Measurements from ENCODE around the gene MYH9.

The MYH9 gene

DNA sequence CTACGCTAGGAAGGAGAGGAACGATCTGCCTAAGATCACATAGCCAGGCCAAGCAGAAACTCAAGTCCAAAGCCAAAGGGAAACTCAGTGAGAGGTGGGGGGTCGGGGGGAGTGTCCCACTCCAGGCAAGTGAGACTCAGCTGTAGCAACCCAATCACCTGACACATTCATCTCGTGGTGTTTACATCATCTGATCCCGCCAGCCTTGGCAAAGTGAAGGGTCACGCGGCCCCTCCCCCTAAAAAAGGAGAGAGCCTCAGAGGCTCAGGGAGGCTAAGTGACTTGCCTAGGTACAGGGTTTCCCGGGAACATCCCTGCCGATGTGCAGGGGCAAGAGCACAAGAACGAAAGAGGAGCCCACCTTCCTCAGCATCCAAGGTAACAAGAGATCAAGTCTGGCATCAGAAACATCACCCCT is 21.5 kb downstream of the MYH9 start:
- DNase-seq = no peak

DNA sequence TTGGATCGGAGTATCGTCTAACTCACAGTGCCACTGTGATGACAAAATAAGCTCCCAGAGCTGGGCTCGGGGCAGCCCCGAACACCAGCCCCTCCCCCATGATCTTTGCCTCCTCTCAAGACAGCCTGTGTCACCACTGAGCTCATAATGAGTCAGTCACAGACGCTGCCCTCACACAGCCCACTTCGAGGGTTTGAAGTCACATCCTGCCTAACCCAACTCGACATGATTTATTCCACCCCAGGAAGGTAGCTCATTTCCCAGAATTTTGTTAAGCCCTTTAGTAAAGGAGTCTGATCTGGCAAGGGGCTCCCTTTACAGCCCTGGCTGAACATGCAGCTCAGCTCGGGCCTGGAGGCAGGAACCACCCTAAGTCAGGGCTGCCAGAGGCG is 22.8 kb downstream of the MYH9 start:
- no peak for DNase-seq

DNA sequence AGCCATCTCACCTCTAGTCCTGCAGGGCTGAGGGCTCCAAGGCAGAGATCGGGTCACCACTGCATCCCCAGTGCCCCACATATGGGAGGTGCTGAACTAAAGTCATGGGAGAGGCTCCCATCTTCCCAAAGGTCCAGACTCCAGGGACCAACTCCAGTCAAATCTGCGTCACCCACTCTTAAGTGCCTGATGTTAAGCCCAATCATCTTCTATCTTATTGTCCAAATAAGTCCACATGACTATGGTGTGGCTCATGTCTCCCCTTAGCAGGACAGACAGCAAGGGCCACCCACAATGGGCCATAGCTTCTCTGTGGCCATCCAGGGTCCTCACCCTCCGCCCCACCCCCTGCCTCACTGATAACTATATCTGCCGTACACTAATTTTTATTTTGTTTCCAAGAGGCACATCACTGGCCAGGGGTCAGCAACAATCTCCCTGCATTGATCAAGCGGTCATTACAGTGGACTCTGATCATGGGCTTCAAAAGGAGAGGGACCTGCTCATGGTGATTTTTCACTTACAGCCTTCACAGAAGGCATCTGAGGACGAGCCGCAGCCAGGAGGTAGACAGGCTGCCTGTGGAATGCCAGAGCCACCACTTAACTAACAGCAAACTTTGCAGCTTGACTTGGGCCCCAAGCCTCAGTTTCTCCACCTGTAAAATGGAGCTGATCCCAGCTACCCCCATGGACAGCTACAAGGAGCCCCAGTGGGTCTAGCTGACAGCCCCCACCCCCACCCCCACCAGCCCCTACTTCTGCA is 23.3 kb downstream of the MYH9 start:
- no peak for DNase-seq

DNA sequence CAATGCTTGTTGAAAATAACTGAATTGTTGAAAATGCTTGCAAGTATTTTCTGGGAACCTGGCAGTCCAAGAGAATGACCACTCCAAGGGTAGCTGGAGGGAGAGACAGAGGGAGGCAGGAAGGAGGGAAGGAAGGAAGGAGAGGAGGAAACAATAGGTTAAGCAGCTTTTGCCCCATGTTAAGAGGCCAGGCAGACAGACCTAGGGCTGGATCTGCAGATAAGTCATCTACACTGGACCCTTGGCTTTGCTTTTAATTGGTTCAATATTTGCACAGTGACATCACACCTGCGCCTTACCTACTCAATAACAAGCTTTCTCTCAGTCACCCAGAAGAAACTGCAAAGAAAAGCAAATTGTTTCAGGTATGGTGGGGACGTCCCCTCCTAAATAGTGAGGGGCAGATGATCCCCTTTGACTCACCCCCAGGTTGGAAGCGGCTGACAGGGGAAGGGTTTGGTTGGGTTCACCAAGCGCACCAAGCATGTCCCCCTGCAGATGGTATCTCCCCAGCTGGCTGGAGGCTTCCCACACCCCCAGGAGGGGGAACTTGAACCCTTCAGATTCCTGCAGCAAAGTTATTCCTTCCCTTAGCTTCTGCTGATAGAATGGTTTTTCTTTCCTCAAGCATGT is 24.3 kb downstream of the MYH9 start:
- no peak for DNase-seq

DNA sequence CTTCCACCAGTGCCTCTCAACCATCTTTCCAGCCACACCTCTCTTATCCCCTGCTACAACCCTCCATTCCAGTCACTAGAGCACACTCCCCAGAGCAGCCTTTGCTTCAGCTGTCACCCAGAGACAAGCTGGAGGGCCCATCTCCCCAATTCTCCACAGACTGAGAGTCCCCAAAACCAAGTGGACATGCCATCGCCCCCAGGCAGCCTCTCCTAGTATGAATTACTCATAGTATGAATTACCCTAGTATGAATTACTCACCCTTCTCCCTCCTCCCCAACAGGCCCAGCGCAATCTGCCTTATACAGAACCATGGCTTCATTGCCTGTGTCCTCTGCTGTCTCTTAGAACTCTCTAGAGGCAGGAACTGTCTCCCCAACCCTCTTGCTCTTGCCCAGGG is 24.8 kb downstream of the MYH9 start:
- DNase-seq = no peak

DNA sequence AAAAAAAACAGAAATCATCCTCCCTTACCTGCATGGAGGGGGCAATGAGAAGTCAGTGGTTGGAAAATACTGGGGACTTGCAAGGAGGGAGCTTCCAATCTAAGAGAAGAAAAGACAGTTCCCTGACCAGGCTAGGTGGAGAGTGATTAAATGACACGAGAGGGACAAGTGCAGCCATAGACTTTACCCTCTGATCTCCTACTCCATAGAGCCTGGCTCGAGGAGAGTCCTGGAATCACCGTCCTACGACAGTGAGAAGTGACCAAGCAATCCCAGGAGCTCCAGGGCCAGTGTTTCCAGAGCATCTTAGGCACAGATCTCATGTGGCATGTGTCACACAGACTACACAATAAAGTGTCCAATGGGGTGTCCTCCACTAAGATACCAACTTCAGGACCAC is 25.7 kb downstream of the MYH9 start:
- DNase-seq = no peak

DNA sequence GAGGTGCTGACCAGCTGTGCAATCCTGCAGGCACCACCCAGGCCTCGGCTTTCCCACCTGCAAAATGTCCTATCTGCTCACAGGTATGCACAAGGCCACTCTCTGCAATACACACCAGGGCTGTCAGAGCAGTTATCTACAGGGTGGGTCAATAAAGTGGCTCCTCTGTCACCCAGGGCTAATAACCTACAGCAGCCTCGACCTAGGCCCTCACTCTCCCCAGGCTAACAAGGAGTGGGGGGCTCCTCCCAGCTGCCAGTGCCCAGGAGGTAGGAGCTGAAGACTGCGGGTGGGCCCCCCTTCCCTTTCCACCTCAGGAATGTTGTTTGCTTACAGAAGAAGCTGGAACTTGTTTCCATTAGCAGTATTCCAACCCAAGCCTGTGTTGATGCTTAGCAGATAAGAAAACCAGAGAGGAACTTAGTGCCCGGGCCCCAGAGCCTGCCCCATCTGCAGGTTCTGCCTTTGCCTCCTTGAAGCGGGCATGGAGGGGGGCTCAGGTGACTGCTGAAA is 26.8 kb downstream of the MYH9 start:
- DNase-seq = no peak

DNA sequence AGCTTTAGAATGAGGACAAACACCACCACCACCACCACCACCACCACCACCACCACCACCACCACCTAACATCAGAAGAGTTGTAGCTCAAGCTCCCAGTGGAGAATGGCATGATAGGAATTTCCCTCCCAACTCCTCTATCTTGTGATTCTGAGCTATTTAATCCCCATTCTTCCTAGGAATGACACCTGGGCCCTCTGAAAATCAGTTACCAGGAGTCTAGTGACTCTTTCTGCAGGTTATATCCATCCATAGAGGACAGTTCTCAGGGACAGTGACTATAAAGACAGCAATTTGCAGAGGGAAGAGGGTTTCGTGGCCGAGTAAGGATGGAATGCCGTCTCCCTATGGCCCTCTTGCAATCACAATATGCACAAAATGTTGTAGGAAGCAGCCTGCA is 27.8 kb downstream of the MYH9 start:
- DNase-seq = no peak

DNA sequence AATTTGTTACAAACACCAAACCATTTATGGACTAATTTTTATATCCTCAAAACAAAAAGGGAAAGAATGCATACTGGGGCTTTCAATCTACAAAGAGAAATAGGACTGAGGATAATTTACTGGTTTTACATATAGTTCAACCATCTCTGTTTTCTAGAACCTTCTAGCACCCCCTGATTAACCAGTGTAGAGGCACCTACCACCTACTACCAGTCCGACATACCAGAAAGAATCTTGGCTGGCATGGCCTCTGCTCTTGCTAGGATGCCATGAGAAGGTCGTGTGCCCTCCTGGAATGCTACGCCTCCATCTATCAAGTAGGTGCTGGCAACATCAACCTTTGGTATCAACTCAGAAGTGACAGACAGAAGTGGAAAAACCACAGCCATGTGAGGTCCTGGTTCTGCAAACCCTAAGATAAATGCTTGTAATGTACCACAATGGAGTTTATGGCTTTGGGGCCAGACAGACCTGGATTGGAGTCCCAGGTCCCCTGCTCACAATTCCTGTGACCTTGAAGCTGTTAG is 28.2 kb downstream of the MYH9 start:
- DNase-seq = no peak

DNA sequence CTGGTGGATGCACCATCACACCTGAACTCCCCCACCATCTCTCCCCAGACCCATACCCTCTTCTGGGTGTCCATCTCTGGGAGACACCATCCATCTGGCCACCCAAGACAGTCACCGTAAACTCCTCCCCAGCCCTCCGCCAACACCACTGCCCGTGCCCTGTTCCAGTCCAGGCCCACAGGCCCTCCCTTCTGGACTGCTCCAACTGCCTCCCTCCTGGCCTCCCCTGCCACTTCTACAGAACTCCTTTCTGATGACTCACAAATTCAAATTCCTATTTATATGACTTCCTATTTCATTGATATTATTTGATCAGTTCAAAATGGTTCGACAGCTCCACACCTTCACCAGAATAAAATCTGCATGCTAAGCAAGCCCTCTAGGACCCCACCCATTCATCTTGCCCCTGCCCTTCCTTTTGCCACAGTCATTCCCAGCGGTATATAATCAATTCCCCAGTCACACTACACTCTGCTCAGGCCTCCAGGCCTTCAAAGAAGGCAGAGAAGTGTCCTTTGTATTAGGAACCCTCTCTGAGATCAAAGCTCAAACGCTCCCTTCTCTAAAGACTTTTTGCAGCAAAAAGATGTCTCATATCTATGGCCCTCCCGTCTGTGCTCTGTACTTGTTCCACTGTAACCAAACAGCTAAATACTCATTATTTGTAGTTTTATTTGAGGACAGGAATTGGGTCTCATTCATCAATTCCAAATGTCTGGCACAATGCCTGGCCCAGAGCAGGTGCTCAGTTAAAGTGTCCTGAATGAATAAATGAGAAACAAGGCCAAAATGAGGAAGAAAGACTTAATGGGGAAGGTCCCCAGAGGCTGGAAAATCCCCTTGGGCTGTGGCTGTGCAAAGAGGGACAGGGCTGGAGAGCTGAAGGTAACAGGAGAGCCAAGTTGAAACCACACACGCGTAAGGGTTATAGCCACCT is 29.0 kb downstream of the MYH9 start:
- DNase-seq = no peak

DNA sequence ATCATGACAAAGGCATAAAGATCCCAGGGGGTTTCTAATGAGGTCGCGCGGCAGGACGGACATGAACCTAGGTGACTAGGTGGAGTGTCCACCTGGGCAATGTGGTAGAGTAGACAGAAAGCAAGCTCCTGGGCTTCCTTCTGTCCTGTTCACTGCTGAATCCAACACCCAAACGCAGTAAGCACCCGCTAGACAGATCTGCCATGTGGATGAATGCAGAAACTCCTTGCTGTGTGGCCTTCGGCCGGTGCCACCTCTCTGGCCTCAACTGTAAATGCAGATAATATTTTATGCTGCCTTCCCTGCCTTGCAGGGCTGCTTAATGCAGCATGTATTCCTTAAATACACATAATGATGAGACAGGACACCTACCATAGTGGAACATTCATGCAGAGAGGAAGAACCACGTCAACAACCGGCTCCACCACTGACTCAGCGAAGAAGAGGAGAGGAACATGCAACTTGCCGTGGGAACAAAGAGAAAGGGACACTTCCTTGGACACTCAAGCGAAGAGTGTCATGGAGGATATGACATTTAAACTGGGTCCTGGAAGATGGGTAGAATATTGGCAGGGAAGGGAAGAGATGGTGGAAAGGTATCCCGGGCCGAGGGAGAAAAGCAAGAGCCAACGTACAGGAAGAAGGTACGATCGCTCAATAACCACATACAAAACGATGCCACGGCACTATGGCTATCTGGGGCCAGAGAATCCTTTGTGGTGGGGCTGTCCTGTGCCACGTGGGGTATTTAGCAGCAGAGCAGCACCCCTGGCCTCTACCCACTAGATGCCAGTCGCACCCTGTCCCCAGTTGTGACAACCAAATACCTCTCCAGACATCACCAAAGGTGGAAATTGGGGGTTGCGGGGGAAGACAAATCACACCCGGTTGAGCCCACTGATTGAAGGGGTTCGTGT is 30.8 kb downstream of the MYH9 start:
- DNase-seq = no peak

DNA sequence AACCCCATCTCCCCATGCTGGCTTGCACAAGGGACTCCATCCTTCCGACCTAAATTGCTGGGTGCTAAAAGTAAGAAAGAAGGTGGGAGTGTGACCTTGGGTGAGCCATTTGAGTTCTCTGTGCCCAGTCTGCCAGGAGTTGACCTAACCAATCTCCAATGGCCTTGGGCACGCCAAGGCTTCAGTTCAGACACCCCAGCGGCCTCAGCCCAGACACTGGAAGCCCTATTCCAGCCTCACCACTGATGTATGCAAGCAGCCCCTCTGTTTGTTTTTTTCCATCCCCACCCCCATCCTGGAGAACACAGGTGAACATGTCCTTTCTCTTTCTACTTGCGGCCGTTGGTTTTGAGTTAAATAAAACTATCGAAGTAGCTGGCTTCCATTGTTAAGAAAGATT is 31.9 kb downstream of the MYH9 start:
- no peak for DNase-seq

DNA sequence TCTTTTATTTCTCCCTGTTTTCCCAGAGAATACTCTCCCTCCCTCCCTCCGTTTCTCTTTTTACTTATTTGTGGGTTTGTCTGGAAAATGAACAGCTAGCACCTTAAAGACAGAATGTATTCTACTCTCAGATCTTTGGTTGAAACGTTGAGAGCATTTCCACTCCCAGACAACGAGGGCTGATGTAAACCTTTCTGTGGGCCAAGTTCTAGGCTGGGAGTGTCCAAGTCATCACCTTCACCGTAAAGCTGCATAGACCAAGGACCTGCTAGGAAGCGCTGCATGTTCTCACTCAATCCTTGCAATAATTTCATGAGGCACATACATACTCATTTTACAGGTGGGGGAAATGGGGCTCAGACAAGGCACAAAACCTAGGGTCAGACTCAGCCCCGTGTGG is 32.4 kb downstream of the MYH9 start:
- no peak for DNase-seq

DNA sequence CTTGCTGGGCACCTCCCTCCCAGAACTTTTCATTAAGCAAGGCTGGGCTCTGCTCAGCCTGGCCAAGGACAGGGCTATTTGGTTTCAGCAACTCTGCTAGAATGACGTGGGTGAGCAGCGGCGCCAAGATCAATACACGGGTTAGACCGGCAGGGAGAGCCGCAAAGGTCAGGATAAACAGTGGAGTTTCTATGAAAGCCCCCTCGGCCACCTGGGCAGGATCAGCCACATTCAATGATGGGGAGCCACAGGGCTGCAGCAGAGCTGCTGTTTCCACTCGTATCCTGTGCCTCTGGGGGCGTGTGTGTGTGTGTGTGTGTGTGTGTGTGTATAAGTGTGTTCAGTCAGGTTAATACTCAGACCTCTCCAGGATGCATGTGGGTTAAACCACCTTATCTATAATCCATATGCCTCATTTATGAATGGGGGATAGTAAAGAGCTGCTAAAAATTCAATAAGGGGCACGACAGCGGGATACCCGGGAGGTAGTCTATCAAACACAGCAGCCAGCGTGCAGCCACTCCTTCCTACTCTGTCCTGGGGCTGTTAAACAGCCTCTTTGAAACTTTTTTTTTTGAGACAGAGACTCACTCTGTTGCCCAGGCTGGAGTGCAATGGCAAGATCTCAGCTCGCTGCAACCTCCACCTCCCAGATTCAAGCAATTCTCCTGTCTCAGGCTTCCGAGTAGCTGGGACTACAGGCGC is 34.8 kb downstream of the MYH9 start:
- no peak for DNase-seq

DNA sequence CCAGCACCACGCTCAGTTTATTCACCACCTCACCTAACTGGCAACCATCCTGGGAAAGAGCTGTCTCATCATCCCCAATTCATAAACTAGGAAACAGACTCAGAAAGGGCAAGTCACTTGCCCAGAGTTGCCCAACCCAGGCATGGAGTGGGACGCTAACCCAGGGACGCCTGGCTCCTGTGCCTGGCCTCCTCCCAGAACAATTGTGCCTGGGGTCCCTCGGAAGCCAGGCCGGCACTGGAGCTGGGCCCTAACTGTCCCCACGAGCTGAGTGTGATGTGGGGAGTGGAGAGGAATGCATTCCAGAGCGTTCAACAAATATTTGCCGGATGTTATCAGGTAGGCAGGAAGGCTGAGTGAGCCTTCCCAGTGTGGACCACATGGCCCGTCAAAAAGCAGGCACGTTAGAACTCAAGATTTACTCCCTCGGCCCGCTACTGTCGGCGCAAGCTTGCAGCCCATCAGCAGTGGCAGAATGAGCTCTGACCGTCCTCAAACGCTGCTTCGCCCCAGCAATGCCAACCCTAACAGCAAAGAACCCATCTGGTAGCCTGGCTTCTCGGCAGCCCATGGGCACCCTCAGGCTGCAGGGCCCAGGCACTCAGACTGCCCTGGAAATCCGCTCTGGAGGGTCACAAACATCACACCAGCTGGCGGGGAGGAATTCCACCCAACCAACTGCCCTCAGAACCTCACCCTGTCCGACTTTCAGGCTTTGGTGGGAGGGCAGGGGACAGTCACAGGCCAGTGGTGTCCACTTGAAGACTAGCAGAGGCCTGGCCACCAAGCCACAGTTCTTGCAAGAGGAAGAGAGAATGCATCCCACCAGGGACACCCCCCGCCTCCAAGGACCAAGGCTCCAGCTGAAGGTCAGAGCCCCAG is 35.6 kb downstream of the MYH9 start:
- no peak for DNase-seq

DNA sequence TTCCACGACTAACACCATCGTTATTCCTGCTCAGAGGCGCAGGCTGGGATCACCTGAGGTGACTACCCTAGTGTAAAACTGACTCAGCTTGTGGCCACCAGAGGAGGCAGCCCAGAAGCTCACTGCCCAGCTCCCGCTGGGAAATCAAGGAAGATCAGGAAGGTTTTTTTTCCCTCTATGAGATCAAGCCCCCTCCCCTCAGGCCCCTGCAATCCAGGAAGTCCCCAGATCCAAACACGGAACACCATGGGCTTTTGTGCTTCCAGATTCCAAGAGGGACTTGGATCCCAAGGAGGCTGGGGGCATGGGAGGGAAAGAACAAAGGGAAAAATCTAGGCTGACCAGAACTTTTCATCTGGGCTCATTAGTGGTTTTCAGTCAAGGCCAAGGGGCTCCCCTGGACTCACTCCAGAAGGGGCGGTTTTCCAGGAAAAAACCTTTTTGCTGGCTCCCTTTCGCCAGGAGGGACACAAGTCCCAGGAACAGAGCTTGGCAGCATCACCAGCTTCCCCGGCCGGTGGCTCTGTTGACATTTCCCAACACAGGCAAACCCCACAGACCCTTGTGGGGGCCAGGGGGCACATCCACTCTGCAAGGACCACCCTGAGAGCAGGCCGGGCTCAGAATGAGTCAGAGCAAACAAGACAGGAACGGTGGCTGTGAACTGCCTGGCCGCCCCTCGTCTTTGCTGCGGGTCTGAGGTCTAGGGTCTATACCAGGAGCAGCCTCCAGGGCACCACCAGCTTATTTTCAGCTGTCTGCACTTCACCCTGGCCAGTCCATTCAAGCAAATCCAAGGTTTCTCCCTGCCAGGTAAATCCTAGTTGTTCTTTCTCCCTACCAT is 36.8 kb downstream of the MYH9 start:
- DNase-seq = no peak

DNA sequence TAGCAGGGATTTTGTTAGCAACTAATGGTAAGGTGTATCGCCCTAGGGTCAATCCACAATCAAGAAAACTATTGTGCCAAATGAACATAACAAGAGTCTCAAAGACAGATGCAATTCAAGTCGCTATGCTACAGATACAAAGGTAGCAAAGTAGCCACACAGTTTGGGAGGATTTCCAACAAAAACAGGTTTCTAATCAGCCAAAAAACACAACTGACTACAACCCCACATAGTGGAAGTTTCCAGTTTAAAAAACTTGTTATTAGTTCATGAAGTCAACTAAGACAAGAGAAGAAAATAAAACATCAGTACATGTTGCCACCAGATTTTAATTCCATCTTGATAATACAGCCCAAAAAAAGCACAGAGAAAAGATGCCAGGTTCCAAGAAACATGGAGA is 38.0 kb downstream of the MYH9 start:
- no peak for DNase-seq

DNA sequence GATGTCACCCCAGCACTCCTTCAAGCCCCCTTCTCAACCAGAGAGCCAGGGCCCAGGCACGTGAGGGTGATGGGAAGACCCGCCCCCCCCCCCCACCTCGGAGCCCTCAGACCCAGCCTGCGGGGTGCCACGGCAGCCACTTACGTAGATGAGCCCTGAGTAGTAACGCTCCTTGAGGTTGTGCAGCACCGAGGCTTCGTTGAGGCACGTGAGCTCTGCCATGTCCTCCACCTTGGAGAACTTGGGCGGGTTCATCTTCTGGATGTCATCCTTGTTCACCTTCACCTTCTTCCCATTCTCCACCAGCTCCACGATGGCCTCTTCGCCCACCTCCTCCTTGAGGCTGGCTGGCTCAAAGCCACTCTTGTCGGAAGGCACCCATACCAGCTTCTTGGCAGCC is 39.0 kb downstream of the MYH9 start:
- DNase-seq = no peak

DNA sequence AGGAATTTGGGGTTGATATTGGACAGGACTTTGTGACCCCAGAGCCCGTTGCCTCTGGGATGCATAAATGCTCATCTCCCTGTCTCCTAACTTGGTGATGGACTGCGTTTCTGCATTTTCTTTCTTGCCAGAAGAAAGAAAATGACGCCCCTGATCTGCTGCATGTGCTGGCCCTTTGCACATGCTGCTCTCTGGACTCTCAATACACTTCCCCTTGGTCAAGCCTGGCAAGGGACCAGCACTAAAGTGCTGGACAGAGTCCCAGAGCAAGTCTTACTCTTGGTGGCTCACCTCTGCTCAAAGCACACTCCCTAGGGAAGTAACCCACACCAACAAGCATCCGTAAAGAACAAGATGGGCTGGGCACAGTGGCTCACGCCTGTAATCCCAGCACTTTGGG is 40.7 kb downstream of the MYH9 start:
- DNase-seq = no peak

Data from KG1 (cell line).